Fibroblast of peridontal ligament (primary cell): ENCODE measurements around the gene LRRTM4.

Source experiments
- DNase-seq: peaks from one replicate; pipeline ENCODE4 v3.0.0-alpha.2; 2010; ENCODE audit errors: extremely low read depth

Gene LRRTM4

DNA sequence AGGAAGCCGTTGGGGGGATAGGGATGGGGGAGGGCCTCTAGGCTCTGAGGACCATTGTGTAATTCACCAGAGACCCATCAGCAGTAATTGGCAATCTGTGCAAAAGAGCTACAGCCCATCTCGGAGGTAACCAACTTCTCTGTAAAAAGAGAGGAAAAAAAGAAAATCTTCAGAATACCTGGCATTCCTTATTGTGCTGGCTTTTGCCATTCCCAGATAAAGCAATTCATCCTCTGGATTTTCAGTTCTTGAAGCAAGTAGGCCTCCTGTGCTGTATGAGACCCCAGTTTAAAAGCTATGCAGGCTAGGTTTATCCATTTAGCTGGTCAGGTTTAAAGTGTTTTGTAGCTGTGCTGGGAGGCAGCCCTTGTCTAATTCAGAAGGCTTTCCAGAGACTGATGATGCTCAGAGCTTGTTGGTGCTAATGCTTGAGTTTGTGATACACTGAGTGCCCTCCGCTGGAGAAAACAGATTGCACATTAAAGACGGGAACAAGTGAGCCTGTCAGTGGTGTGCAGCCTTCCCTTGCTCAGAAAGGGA lies at the start of gene LRRTM4:
Gene LRRTM4, minus strand, starts transcription at position 446 of the 540 bp plus-strand sequence.
- DNase-seq, result no peak

DNA sequence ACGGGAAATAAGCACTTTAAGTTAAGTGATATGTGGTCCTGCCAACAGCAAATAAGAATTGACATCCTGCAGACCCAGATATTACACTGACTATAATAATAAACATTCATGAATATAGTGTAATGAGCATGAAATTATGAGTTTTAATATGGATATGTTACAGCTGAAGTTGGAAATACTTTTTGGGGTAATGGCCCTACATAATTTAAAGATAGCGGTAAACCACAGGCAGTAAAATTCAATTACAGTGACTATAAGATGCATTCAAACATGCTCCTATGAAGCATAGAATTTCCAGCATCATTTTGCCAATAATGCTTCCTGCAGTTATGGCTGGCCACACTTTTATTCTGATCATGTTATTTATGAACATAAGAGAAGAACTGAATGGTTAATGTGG lies 49.4 kb upstream of the LRRTM4 start:
- no peak for DNase-seq

DNA sequence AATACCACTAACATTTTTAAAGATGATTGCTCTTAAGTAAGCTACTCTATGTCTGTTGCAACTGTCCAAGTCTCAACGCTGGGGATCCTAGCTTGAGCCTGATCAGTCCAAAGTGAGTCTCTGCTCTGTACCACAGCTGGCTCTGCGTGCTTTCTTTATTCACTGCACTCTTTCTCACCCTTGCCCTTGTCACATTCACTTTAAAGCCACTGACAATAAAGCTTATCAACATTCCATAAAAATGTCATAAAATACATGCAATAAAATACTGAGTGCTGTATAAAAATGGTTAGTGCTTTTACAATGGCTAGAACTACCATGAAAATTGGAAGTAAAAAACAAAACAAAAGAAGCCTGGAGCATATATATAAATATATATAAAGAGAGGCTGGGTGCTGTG lies 45.5 kb upstream of the LRRTM4 start:
- no peak for DNase-seq

DNA sequence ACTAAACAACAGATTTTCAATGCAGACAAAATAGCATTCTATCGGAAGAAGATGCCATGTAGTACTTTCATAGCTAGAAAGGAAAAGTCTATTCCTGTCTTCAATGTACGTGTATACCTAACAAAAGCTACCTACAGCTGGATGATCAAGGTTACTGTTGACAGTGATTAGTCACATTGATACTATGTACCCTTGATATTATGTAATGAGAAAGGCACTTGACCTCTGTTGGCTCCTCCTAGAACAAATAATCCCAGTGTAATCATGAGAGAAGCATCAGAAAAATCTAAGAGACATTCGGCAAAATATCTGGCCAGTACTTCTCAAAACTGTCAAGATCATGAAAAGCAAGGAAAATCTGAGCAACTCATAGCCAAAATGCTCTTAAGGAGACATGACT lies 44.4 kb upstream of the LRRTM4 start:
- DNase-seq, result no peak

DNA sequence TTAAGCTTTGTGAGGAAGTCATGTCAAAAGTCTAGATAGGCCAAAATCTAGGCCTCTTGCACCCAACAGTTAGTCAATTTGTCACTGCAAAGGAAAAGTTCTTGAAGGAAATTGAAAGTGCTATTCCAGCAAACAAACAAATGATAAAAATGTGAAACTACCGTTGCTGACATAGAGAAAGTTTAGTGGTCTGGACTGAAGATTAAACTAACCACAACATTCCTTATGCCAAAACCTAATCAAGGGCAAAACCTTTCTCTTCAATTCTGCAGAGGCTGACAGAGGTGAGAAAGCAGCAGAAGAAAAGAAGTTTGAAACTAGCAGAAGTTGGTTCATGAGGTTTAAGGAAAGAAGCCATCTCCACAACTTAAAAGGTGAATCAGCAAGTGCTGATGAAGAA lies 44.0 kb upstream of the LRRTM4 start:
- no peak for DNase-seq

DNA sequence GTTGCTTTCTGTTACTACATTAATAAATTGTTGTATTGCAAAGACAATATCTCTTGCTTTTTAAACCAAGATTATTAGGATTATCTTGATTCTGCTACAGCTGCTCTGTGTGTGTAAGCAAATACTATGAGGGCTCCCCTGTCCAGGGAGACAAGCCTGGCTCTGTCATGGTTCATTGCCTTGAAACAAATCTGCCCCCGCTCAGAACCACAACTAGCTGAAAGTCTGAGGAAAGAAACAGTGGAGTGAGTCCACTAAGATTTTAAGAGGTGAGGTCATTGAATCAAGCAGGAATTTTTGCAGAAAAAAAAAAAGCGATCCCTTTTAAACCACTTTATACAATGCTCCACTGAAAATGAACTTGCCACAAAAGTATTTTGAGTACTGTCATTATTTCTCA lies 30.8 kb upstream of the LRRTM4 start:
- no peak for DNase-seq

DNA sequence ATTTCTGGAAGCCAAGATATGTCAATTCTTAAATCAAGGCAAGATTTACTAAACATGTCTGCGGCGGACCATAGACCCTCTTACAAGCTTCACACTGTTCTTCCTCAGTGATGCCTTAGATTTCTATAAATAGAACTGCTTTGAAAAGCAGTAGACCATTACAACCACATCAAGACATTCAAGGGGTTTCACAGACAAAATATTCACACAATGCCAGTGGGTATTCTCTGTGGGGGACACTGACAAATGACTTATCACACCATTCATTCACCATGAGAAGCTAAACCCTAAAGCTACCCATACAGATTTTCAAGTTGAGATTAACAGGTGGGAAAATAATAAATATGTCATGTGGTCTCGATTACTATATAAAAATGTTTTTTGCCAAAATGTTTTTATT lies 15.9 kb upstream of the LRRTM4 start:
- DNase-seq, result no peak

DNA sequence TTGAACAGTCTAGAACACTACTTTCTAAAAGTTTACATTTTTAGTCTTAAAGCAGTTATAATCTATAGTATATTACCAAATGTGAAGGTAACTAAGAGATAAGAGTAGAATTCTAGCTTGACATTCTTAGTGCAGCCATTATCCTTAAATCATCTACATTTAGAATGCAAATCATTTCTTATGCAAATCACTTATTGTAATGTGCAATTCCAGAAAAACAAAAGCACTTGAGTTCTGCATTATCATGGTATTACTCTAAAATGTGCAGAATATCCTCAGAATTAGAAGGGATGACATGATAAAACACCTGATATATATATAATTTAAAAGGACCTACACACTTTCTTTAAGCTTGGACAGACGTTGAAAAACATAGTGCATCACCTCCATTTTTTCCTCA lies 712 bp upstream of the LRRTM4 start:
- no peak for DNase-seq

DNA sequence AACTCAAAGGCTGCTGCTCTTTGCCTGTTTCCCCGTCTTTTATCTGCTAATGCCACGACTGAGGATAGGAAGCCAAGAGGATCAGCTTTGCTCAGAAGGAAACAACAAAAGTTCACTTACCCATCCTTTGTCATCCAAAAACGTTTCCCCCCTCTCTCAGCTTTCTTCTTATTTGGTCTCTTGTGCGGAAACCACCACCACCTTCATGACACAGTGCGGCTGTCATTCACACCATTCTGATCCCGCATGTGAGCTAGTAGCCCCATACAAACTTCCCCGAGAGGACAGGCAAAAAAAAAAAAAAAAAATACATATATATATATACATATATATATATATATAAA lies 656 bp downstream of the LRRTM4 start:
- no peak for DNase-seq

DNA sequence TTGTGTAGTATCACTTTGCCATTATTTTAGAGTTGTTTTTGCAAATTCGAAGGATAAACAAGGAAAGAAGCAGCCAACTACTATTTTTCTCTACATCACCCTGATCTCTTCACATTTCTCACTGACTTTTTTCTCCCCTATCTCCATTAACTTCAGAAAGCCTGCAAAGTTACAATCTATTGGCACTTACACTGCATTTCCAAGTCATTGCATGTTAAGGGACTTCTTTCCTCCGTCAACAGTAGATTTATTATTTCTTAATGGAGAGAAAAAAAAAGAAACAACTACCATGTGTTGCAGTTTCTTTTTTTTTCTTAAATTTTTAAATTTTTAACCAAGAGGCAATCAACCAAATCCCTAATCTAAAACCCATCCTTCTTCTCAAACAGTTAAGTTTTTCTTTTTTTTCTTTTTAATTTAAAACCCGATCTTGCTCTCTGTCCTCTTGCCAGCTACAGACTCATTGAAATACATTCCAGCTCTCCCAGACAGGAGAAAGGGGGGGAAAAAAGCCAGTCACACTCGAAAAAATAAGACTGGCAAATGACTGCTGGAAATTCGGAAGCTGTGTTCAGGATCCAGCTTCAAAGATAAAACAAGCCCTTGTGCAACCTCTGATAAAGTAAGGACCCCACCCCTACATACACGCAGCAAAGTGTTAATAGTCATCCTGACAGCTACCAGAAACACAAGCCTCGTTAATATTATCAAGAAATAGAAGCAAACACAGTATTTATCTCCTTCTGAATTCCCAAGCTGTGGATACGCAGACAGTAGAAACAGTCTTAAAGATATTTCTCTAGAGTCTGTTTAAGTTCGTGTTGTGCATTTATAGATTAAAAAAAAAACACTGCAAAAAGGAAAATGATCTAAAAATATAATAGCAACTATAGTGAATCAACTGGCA lies 1.3 kb downstream of the LRRTM4 start:
- no peak for DNase-seq

DNA sequence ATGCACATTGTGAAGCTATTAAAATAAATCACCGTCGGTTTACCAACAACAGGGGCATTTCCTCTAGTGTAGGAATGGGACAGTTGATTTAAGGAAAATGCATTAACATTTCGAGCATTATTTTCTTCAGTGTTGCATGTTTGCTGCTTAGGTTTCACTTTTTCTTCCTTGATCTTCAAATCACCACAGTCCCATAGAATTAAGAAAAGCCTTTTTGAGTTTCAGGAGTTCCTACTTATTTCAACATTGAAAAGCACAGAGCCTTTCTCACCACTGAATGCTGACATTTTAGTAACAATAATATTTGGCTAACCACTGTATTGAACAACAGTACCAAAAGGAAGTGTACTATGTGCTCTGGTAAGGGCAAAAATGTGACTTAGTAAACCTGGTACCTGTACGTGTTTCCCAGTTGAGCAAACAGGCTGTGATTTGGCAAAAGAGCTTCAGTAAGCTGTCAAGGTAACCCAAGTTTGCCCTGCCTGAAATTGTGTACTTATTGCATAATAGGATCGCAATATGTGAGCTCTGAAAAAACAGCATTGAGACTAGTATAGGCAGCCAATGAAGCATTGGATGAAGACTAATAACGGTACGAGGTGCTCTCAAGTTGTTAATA lies 2.2 kb downstream of the LRRTM4 start:
- DNase-seq, result no peak

DNA sequence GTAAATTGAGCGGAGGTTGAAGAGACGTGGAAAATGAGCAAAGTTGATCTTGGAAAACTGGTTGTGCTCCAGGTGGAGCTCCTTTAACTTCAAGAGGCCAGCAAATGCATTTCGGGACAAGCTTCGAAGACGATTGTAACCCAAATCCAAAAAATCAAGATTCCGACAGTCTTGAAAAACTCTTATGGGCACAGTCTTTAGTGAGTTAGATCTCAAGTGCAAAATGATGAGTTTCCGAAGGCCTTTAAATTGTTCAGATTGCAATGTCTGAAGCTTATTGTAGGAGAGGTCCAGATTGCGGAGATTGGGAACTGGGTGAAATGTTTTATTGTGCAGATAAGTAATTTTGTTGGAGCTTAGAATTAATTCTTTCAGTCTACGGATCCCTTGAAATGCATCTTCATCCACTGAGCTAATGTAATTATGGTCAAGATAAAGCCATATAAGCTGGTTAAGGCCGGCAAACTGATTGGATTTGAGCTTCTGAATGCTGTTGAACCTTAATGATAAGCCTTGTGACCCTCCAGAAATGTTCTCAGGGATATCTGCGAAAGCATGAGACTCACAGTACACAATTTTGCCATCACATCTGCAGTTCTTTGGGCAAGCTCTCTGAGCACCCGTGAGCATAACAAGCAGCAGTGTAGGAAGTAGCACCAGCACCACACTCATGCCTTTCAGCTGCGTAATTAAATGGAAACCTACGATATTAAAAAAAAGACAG lies 2.9 kb downstream of the LRRTM4 start:
- no peak for DNase-seq

DNA sequence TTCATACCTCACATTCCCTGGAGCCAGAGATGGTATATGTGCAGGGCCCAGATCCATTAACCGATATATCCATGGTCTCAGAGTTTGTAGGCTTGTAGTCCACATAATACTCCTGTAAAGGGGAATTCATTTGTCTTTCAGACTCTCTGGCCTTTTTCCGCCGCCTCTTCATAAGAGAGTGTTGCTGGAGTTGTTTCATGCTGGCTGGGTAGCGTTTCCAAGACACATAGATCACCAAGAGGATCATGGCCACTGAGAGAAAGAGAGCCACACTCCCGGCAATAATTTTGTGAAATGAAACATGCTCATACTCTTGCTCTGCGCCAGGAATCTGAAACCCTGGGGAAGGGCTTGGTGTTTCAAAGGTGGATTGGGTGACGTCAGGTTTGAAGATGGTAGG lies 3.9 kb downstream of the LRRTM4 start:
- no peak for DNase-seq

DNA sequence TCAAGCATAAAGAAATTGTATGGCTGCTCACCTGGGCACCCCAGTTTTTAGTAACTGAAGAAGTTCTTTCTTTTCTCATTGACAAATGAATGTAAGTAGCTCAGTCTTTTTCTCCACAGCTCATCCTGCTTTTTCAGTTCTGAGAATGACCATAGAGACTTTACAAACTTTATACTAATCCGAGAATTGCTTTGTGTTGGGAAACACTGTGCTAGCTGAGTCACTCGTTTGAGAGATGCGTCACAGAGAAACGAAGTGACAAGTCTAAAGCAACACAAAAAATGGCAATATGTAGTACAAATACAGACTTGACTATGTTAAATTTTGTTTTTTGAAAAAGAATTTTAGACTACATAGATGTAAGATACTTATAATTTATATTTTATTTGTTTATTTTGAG lies 9.0 kb downstream of the LRRTM4 start:
- DNase-seq, result no peak

DNA sequence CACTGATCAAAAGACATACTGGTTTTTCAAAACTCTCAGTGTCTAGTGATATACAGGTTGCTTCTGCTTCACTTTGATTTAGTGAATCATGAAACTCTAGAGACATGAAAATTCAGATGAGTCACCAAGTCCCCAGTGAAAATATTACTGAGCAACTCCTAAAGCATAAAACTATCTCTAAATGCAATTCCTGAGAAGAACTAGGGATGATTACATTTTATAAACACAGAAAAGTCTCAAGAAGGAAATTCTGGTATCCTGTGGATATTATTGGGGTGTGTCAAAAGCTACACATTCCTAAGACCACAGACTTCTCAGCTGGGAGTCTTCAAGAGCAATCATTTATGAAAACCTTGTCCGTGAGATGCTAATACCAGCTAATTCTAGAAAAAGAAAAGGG lies 9.7 kb downstream of the LRRTM4 start:
- DNase-seq, result no peak

DNA sequence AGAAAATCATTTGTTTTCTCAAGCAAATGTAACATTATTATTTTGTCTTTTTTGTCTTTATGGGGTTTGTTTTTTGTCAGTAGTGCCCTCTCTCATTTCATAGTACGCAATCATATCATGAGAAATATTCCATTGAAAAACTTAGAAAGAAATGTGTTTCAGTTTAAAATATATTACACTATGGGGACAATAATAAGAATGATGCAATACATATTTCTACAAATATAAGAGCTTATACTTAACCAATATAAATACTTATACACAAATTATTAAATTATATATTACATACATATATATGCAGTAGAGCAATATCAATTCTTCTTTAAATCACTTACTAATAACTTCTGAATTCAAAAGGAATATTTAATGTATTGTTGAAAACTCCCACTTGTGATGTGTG lies 13.7 kb downstream of the LRRTM4 start:
- DNase-seq, result no peak

DNA sequence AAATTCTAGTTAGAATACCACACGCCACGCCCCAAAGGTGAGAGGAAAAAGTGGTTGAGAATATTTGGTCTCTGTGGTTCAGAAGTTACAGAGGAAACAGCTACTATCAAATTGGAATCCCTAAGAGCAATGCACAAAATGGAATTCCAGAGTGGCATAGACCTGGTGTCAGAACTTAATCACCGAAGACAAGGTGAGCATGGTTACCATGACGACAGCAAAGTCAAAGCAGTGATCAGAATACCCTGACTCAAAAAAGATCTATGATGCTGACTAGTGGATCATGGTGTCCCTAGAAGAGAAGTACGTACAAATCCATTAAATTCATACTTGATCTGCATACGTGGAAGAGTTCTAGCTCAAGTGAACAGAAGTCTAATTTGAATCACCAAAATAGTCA lies 14.5 kb downstream of the LRRTM4 start:
- DNase-seq, result no peak

DNA sequence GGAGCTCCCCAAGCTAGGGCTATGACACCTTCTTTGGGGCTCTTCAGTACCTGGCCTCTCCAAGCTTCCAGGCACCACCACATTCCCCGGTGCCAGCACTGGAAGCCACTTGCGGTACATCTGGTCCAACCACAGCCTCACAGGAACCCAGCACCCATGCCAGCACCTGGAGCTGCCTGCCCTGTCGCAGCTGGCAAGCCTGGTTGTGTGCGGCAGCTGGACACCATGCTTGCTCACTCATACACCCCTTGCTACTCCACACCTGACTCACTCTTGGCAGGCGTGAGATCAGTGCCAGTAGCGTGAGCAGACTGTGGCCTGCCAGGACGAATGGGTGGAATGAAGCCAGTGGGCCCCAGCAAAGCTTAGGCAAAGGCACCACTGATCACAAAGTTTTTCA lies 34.0 kb downstream of the LRRTM4 start:
- DNase-seq, result no peak

DNA sequence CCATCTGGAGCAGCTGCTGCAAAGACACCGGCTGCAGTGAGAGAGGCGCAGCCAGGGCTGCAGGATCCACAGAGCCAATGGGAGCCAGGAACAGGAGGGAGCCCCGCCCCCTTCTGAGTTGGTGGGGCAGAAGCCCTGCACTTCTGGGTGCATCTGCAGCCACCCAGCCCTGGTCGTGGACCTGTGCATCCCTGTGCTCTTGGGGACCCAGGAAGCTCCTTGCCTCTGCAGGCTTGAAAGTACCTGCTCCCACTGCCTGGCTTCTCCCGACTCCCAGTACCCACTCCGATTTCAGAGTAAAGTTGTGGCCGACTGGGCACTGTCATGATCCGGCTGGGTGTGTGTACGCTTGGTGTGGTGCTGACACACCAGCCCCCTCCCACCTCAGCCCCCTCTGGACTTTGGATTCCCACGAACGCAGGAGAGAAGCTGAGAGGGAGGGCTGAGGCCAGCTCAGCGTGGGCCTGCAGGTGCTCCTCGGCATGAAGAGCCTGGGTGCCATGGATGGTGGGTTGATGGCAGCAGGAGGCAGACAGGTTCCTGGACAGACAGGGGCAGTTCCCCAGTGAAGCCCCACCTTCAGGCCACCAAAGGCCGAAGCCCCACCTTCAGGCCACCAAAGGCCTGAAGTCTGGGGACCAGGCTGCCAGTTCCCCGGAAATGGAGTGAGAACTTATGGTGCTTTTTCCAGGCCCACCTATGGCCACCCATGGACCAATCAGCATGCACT lies 34.9 kb downstream of the LRRTM4 start:
- no peak for DNase-seq

DNA sequence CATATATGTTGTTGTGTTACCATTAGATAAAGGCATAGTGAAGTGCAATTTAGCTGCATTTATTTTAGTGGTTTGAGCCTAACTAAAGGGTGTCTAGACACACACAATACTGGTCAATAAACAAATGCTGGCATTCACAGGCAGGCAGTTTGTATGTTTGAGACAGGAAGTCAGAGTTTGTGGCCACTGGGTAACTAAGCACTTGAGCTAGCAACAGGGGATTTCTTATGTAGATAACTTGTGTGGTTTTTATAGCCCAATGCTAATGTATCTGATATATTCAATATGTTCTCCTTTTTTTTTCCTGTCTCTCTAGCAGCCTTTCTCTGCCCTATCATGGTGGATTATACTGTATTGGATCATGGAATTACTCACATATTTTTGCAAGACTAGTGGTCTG lies 38.1 kb downstream of the LRRTM4 start:
- DNase-seq, result no peak

DNA sequence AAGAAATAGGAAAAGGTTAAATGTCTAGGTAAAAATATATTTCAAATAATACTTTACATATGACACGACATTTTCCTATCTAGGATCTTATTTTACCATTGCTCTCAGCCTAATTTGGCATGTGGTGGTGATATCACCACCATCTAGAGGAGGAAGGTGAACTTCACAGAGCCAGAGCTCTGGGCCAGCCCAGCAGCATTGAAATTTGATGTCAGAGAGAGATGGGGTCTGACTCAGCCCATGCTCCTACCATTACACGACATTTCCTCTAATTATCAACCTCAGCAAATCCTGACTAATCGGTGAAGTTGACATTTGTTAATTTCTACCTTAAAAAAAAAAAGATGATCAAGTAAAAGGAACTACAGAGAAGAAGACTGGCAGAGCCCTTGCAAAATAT lies 42.3 kb downstream of the LRRTM4 start:
- DNase-seq, result no peak

DNA sequence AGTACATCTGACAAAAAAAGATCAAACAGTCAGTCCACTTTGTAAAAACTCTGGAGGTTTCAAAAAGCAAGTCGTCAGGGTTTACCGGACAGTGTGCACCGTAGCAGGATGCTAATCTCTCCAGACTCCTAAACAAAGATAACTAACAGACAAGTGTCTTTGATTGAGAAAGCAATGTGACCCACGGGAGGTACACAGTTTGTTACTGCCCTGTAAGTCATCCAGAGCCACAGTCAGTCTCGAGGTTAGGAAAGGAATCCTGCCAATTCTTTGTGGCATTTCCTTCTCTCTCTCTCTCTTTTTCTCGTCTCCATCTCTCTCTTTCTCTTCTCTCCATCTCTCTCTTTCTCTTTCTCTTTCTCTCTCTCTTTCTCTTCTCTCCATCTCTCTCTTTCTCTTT lies 42.8 kb downstream of the LRRTM4 start:
- no peak for DNase-seq
